Measurements from ENCODE around the gene SH3RF2. TPM values are rescaled to one million over a fixed set of nuclear protein-coding genes. Genes with fewer than 3 reads are reported as not detected.

SH3RF2 gene
- total and polyA plus RNA-seq, 2 of the 13 experiments (the other 11 are each of a cell fraction or from before 2014, with no cell fraction given), result 2.6 to 3.7 TPM

GRCh38 chr5:145975361-145976066 is 39.1 kb downstream of the SH3RF2 start (continued):
- no peak for TF ChIP-seq SNAPC4 (CRISPR knock-in tag; IDR thresholded peaks at IDR 0.05)
- no peak for TF ChIP-seq GZF1 (CRISPR knock-in tag; IDR thresholded peaks at IDR 0.05)
- no peak for TF ChIP-seq SSRP1 (CRISPR knock-in tag; IDR thresholded peaks at IDR 0.05)
- TF ChIP-seq TBP (CRISPR knock-in tag; IDR thresholded peaks at IDR 0.05), result no peak
- peak; percentile 14; the same call in 1 of the 2 replicates for TF ChIP-seq ZFY (CRISPR knock-in tag; IDR thresholded peaks at IDR 0.05)
- peak; percentile 40; the same call in 1 of the 2 replicates for TF ChIP-seq RXRA (CRISPR knock-in tag; IDR thresholded peaks at IDR 0.05)
- TF ChIP-seq ZNF431 (CRISPR knock-in tag; IDR thresholded peaks at IDR 0.05; ENCODE audit: borderline replicate concordance, low read depth), result no peak
- no peak for TF ChIP-seq GMEB1 (CRISPR knock-in tag; IDR thresholded peaks at IDR 0.05; ENCODE audit: borderline replicate concordance)
- TF ChIP-seq ZMYM3 (CRISPR knock-in tag; IDR thresholded peaks at IDR 0.05), result peak; percentile 94
- peak; percentile 13; the same call in 1 of the 2 replicates for TF ChIP-seq FOXO1 (CRISPR knock-in tag; IDR thresholded peaks at IDR 0.05)
- TF ChIP-seq ZNF75D (CRISPR knock-in tag; IDR thresholded peaks at IDR 0.05; ENCODE audit: borderline replicate concordance), result no peak
- 0 out of 2 replicates have a peak, but pooled peaks have one; percentile 31 for TF ChIP-seq ZBTB34 (CRISPR knock-in tag; IDR thresholded peaks at IDR 0.05)
- no peak for TF ChIP-seq DNMT1 (CRISPR knock-in tag; IDR thresholded peaks at IDR 0.05)
- TF ChIP-seq ZNF772 (CRISPR knock-in tag; IDR thresholded peaks at IDR 0.05), result peak; percentile 51; the same call in 1 of the 2 replicates
- no peak for TF ChIP-seq JARID2 (CRISPR knock-in tag; IDR thresholded peaks at IDR 0.05; ENCODE audit: insufficient replicate concordance)
